IMR-90 (cell line): ENCODE data around the gene NDEL1. TPM values are rescaled to one million over a fixed set of nuclear protein-coding genes. Genes with fewer than 3 reads are reported as not detected.

Source experiments
- ATAC-seq: fragments of 200-7000 bp; cut with Tn5 transposase; 2 replicates; pipeline ENCODE4 v1.9.1; 2020; ENCODE audit warnings: low read depth, mild to moderate bottlenecking, moderate library complexity
- BruUV-seq: library from RNA; stranded (reverse); fragments of 400-500 nt; replicated peaks from 2 replicates; lab custom pipeline; 2021; lab: Mats Ljungman, UMichigan
- CTCF ChIA-PET: fragments of 300-600 bp; formaldehyde crosslinking; extraction: SDS; loops from one replicate; lab custom pipeline; 2021; ENCODE audit warnings: antibody characterized with exemption; lab: Yijun Ruan, JAX
- POLR2A ChIA-PET: fragments of 300-600 bp; sonication (Branson Sonifier 250); formaldehyde crosslinking; loops from one replicate; lab custom pipeline; 2022; ENCODE audit warnings: antibody characterized with exemption; ENCODE audit not compliant: unreplicated experiment; lab: Charles Lee
- DNase-seq: peaks from one replicate; pipeline ENCODE4 v3.0.0; 2013
- H2AFZ ChIP-seq: replicated peaks from 2 replicates; pipeline ENCODE3; 2013; ENCODE audit warnings: low read length, mild to moderate bottlenecking; ENCODE audit not compliant: poor library complexity
- H2AK5ac ChIP-seq: 2 replicates; pipeline ENCODE4 v1.6.1; 2013; ENCODE audit warnings: low read depth, low read length, inconsistent platforms
- H2AK9ac ChIP-seq: replicated peaks from 2 replicates; pipeline ENCODE3; 2013; ENCODE audit warnings: mild to moderate bottlenecking, low read depth, low read length, moderate library complexity; ENCODE audit not compliant: poor library complexity
- H2BK120ac ChIP-seq: 2 replicates; pipeline ENCODE4 v1.6.1; 2013; ENCODE audit warnings: low read depth, low read length, inconsistent platforms
- H2BK15ac ChIP-seq: 3 replicates; pipeline ENCODE4 v1.6.1; 2013; ENCODE audit warnings: low read depth, low read length, inconsistent platforms
- H2BK20ac ChIP-seq: 2 replicates; pipeline ENCODE4 v1.6.1; 2013; ENCODE audit warnings: low read depth, mild to moderate bottlenecking, inconsistent platforms, low read length, moderate library complexity
- H2BK5ac ChIP-seq: 2 replicates; pipeline ENCODE4 v1.6.1; 2013; ENCODE audit warnings: mild to moderate bottlenecking, low read depth, low read length, inconsistent platforms; ENCODE audit not compliant: poor library complexity, severe bottlenecking
- H3K14ac ChIP-seq: replicated peaks from 2 replicates; pipeline ENCODE4 v1.6.1; 2013; ENCODE audit warnings: low read depth, low read length, inconsistent platforms
- H3K18ac ChIP-seq: 2 replicates; pipeline ENCODE4 v1.6.1; 2013; ENCODE audit warnings: low read depth, low read length, control low read depth
- H3K23ac ChIP-seq: 2 replicates; pipeline ENCODE4 v1.6.1; 2013; ENCODE audit warnings: low read depth, low read length, inconsistent platforms
- H3K27ac ChIP-seq: 2 replicates; pipeline ENCODE4 v1.5.1; 2013; ENCODE audit warnings: mild to moderate bottlenecking, control low read depth, low read length; ENCODE audit not compliant: insufficient read depth
- H3K27me3 ChIP-seq: 2 replicates; pipeline ENCODE4 v1.6.1; 2013; ENCODE audit warnings: low read length; ENCODE audit not compliant: control insufficient read depth, insufficient read depth
- H3K36me3 ChIP-seq: 2 replicates; pipeline ENCODE4 v1.6.1; 2013; ENCODE audit warnings: low read length, mixed read lengths; ENCODE audit not compliant: control insufficient read depth, insufficient read depth
- H3K4ac ChIP-seq: 2 replicates; pipeline ENCODE4 v1.6.1; 2013; ENCODE audit warnings: low read depth, low read length, inconsistent platforms
- H3K4me1 ChIP-seq: 2 replicates; pipeline ENCODE4 v1.6.1; 2013; ENCODE audit warnings: low read length, mixed read lengths; ENCODE audit not compliant: control insufficient read depth, insufficient read depth
- H3K4me2 ChIP-seq: 2 replicates; pipeline ENCODE4 v1.6.1; 2013; ENCODE audit warnings: low read depth, mild to moderate bottlenecking, control low read depth, low read length, moderate library complexity
- H3K4me3 ChIP-seq: 2 replicates; pipeline ENCODE4 v1.5.1; 2013; ENCODE audit warnings: low read depth, mild to moderate bottlenecking, control low read depth, low read length, moderate library complexity; ENCODE audit not compliant: insufficient read depth
- H3K56ac ChIP-seq: 2 replicates; pipeline ENCODE4 v1.6.1; 2013; ENCODE audit warnings: low read length, inconsistent platforms; ENCODE audit not compliant: insufficient read depth; ENCODE audit errors: extremely low read depth
- H3K79me1 ChIP-seq, 2 experiments: 2 replicates each; pipeline ENCODE4 v1.6.1; 2013; ENCODE audit warnings: low read length in 2 of 2, inconsistent platforms in 1 of 2, low read depth in 1 of 2
- H3K9ac ChIP-seq: 2 replicates; pipeline ENCODE4 v1.6.1; 2013; ENCODE audit warnings: low read depth, low read length, control low read depth
- H3K9me1 ChIP-seq: 2 replicates; pipeline ENCODE4 v1.6.1; 2013; ENCODE audit warnings: low read length, inconsistent platforms; ENCODE audit not compliant: insufficient read depth
- H3K9me3 ChIP-seq: 2 replicates; pipeline ENCODE4 v1.6.1; 2013; ENCODE audit warnings: low read length; ENCODE audit not compliant: control insufficient read depth, insufficient read depth
- H4K20me1 ChIP-seq: 2 replicates; pipeline ENCODE4 v1.6.1; 2013; ENCODE audit warnings: low read length, inconsistent platforms; ENCODE audit not compliant: insufficient read depth
- H4K5ac ChIP-seq: 2 replicates; pipeline ENCODE4 v1.6.1; 2013; ENCODE audit warnings: mild to moderate bottlenecking, low read depth, low read length, control low read depth
- H4K8ac ChIP-seq, 2 experiments: 2 replicates each; pipeline ENCODE4 v1.6.1; 2013; ENCODE audit warnings: low read depth in 2 of 2, low read length in 2 of 2, control low read depth in 1 of 2, inconsistent platforms in 1 of 2
- H4K91ac ChIP-seq: 2 replicates; pipeline ENCODE4 v1.6.1; 2013; ENCODE audit warnings: low read depth, low read length, inconsistent platforms; ENCODE audit not compliant: insufficient read depth
- BHLHE40 ChIP-seq: fragments of 150-350 bp; IDR thresholded peaks from 2 replicates; pipeline ENCODE4 v1.6.1; 2016; ENCODE audit warnings: mild to moderate bottlenecking, low read depth, low read length
- CHD1 ChIP-seq: IDR thresholded peaks from 2 replicates; pipeline ENCODE4 v1.6.1; 2012; ENCODE audit warnings: low read depth, low read length, improper control_type of control experiment
- POLR2A ChIP-seq: IDR thresholded peaks from 2 replicates; pipeline ENCODE4 v1.6.1; 2012; ENCODE audit warnings: mild to moderate bottlenecking, low read depth, low read length
- USF2 ChIP-seq: fragments of 150-350 bp; IDR thresholded peaks from 2 replicates; pipeline ENCODE4 v1.6.1; 2017; ENCODE audit warnings: mild to moderate bottlenecking, antibody characterized with exemption, low read length, low read depth
- WGBS, 2 experiments: methylation state at CpG; one replicate each; pipeline versions ENCODE4 v1.1.5 to v1.1.7; 2013; ENCODE audit warnings: missing lambda C conversion rate in 2 of 2; ENCODE audit not compliant: insufficient read length in 1 of 2; ENCODE audit errors: extremely low coverage in 2 of 2; 5-methylcytosine and 5-hydroxymethylcytosine counted together
- dilution Hi-C: fragments of 300-500 bp; cut with HindIII; formaldehyde crosslinking; loops from one replicate; pipeline ENCODE4 v1.14.3; 2018; ENCODE audit warnings: low sequenced_read_pairs; ENCODE audit not compliant: unreplicated experiment
- in situ Hi-C: fragments of 300-500 bp; cut with MboI; formaldehyde crosslinking; loops from 3 replicates; pipeline ENCODE4 v1.14.3; 2019; ENCODE audit warnings: low sequenced_read_pairs, inconsistent platforms, mixed read lengths
- intact Hi-C: fragments of 100-400 bp; cut with micrococcal nuclease; formaldehyde crosslinking; loops from 2 replicates; pipeline ENCODE4 v1.10.0; 2022
- polyA plus RNA-seq, 3 experiments: library from polyadenylated mRNA; depleted of rRNA; stranded (reverse); fragments of >200 nt; gene quantifications; 2 replicates each; pipeline ENCODE4 v1.2.3, GENCODE V29; 2012; ENCODE audit warnings: low replicate concordance in 1 of 3
- total RNA-seq: library from RNA; depleted of rRNA; stranded (reverse); fragments of >200 nt; gene quantifications from 2 replicates; pipeline ENCODE4 v1.2.3, GENCODE V29; 2012

The NDEL1 gene
- total and polyA plus RNA-seq, 2 of the 4 experiments (the other 2 are of a cell fraction): 28.9 to 95.6 TPM

GRCh38 chr17:8490256-8491023 is 54.8 kb downstream of the NDEL1 start:
- peaks cover 7% of the 10 kb centered on the region for H3K9me1 ChIP-seq
- 87% methylated on average over 11 of the region's 17 CpGs; no CpG with 5 or more reads in 1 of the 2 experiments for WGBS, 2 experiments
- no TSS peak for BruUV-seq
- H2AK5ac ChIP-seq: no peak overlapping the region
- H3K56ac ChIP-seq: no peak overlapping the region
- ChIA-PET CTCF (no interaction called here), POLR2A (no interaction called here)
- no peak overlapping the region for H3K4ac ChIP-seq
- H3K9me3 ChIP-seq: no peaks in the 10 kb centered on the region
- in situ Hi-C loops: no loop called here
- H3K36me3 ChIP-seq: peaks cover 64% of the 10 kb centered on the region
- H3K27me3 ChIP-seq: no peaks in the 10 kb centered on the region
- no peak overlapping the region for H3K27ac ChIP-seq
- H2BK20ac ChIP-seq: no peak overlapping the region
- H4K5ac ChIP-seq: no peak overlapping the region
- H4K8ac ChIP-seq: no peak overlapping the region
- no peak overlapping the region for H3K4me2 ChIP-seq
- no peak overlapping the region for H3K23ac ChIP-seq
- no peak overlapping the region for H3K4me3 ChIP-seq
- H2AFZ ChIP-seq: no peak overlapping the region
- no peak overlapping the region for H3K9ac ChIP-seq
- dilution Hi-C loops: no loop called here
- H2AK9ac ChIP-seq: no peak overlapping the region
- no peak overlapping the region for H2BK5ac ChIP-seq
- no peak overlapping the region for H2BK120ac ChIP-seq
- TF ChIP-seq USF2 (no peak), POLR2A (no peak), BHLHE40 (no peak), CHD1 (no peak)
- peaks cover 0 to 17% of the 10 kb centered on the region in 2 experiments; a peak in 3 of 4 replicates for H3K79me1 ChIP-seq
- intact Hi-C loops: no loop called here
- H3K4me1 ChIP-seq: peaks cover 2% of the 10 kb centered on the region; the same call in 1 of the 2 replicates
- no peak overlapping the region for H3K14ac ChIP-seq
- H4K91ac ChIP-seq: no peak overlapping the region
- H4K20me1 ChIP-seq: 0 out of 2 replicates have a peak, but pooled peaks cover 5% of the 10 kb centered on the region
- ATAC-seq (no peak), DNase-seq (no peak)
- no peak overlapping the region for H2BK15ac ChIP-seq
- H3K18ac ChIP-seq: no peak overlapping the region
